ENCODE data around the gene SYNE1.

Gene SYNE1

GRCh38 chr6:152309006-152309405 is 328.2 kb downstream of the SYNE1 start:
- DNase-seq = no peak

- no peak for DNase-seq
Observed at GRCh38 chr6:152308306-152308705, 328.9 kb downstream of the SYNE1 start.

- no peak for DNase-seq
Observed at GRCh38 chr6:152305672-152306071, 331.5 kb downstream of the SYNE1 start.

- DNase-seq = peak; percentile 61 to 87
Observed at GRCh38 chr6:152301765-152302568, 335.2 kb downstream of the SYNE1 start.

GRCh38 chr6:152301021-152301764 is 336.0 kb downstream of the SYNE1 start:
- no peak for DNase-seq

GRCh38 chr6:152300517-152300916 is 336.6 kb downstream of the SYNE1 start:
- DNase-seq = no peak

- DNase-seq = no peak
Observed at GRCh38 chr6:152298848-152299735, 338.1 kb downstream of the SYNE1 start.

GRCh38 chr6:152298055-152298647 is 339.0 kb downstream of the SYNE1 start:
- DNase-seq = no peak

GRCh38 chr6:152296648-152297376 is 340.4 kb downstream of the SYNE1 start:
- no peak for DNase-seq

- DNase-seq = no peak
Observed at GRCh38 chr6:152295920-152296319, 341.2 kb downstream of the SYNE1 start.

GRCh38 chr6:152295346-152295745 is 341.8 kb downstream of the SYNE1 start:
- no peak for DNase-seq

GRCh38 chr6:152293404-152293803 is 343.8 kb downstream of the SYNE1 start:
- DNase-seq = no peak

GRCh38 chr6:152292555-152292954 is 344.6 kb downstream of the SYNE1 start:
- no peak for DNase-seq

- no peak for DNase-seq
Observed at GRCh38 chr6:152290693-152291092, 346.5 kb downstream of the SYNE1 start.

GRCh38 chr6:152277826-152278329 is 359.3 kb downstream of the SYNE1 start:
- no peak for DNase-seq

- no peak for DNase-seq
Observed at GRCh38 chr6:152273638-152274037, 363.5 kb downstream of the SYNE1 start.

GRCh38 chr6:152273002-152273401 is 364.2 kb downstream of the SYNE1 start:
- DNase-seq = no peak

GRCh38 chr6:152272486-152272885 is 364.7 kb downstream of the SYNE1 start:
- DNase-seq = no peak

GRCh38 chr6:152271776-152272464 is 365.2 kb downstream of the SYNE1 start:
- no peak for DNase-seq

GRCh38 chr6:152270301-152270925 is 366.7 kb downstream of the SYNE1 start:
- no peak for DNase-seq

All from SW 1271 (cell line).